Measurements from ENCODE around the gene CCM2.

The CCM2 gene

GRCh38 chr7:45065031-45065995 lies 65.3 kb downstream of the CCM2 start:
- DNase-seq (ENCODE audit: low read depth), result no peak

DNA sequence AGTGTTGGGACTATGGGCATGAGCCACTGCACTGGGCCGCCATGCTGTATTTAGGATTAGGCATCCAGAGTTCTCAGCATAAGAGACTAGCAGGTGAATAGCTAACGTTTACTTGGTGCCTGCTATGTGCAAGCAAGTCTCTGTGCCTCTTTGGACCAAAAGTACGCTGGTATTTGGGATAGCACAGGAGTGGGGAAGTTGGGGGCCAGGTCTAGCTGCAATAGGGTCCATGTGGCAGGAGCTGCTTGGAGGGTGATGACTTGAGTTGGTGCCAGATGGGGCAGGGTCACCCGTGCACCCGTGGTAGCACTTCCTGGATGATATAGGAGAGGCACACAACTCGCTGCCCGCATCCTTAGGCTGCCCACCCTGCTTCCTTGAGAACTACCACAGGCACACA lies 66.4 kb downstream of the CCM2 start:
- no peak for DNase-seq (ENCODE audit: low read depth)

DNA sequence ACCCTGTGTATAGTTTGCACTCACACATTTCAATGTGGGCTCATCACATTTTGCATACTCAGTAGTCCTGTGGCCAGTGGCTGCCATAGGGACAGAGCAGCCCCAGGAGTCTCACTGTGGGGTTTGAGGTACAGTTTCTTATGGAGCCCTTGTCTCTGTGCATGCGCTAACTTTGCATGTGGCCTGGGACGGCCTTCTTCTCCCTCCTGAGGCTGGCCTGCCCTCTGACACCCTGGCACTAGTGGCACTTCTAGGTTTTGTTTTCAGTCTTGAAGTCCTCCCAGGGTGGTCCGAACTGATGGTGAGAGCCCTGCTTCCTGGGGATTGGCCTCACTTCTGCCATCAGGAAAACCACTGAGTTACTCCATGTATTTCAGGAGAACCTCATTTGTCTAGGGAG lies 67.6 kb downstream of the CCM2 start:
- no peak for DNase-seq (ENCODE audit: low read depth)

DNA sequence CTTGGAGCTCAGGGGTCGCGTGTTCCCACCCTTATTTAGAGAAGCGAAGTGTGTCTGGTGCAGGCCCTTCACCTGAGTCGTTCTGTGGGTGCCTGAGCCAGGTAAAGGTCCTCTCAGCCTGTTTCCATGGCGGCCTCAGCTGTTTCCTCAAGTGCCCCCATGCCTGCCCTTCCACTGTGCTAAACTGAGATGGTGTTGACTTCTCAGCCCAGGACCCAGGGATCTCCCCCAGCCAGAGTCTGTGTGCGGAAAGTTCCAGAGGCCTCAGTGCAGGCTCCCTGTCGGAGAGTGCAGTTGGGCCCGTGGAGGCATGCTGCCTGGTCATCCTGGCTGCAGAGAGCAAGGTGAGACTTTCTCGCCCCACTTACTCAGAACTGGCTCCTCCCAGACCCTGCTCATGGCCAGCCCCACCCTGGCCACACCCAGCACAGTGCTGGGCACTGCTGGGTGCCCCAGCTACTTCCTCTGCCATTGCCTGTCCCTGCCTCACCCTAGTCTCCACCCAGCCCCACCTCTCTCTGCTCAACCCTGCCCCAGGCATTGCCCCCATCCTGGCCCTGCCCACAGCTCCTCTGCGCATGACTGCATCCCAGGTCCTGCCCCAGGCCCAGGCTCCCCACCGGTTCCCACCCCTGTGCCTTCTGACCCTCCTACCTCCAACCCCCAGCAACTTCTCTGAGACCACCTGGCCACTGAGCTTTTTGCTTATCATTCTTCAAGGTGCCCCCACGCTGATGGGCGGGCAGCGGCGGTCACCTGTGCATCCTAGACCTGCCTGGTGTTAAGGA lies 68.4 kb downstream of the CCM2 start:
- no peak for DNase-seq (ENCODE audit: low read depth)

DNA sequence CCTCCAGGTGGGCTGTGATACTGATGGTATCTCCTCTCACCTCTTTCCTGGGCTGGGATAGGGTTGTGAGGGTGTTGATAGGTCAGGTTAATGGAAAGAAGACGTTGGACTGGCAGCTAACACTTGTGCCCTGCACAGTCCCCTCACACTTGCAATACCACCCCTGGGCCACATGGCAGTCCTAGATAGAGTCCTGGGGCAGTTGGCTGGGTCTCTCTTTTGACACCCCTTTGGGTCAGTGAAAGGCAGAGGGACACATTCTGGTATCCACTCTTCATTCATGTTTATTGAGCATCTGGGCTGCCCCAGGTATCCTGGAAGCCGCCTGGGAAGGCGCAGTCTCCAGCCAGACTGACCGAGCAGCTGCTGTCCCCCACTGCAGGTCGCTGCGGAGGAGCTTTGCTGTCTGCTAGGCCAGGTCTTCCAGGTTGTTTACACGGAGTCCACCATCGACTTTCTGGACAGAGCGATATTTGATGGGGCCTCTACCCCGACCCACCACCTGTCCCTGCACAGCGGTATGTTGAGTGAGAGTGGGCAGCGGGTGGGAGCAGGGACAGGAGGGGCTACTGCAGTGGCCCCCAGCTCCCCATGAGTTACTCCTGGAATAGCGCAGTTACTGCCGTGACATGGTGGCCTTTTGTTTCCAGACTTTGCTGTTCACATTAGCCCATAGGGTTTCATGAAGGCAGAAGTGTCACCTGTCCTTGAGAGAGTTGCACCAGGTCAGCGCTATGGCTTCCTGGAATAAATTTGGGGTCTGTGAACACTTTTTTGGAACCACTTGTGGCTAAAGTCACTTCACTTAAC lies 69.6 kb downstream of the CCM2 start:
- DNase-seq (ENCODE audit: low read depth), result no peak

GRCh38 chr7:45070254-45070642 lies 70.2 kb downstream of the CCM2 start:
- DNase-seq (ENCODE audit: low read depth), result no peak

- DNase-seq (ENCODE audit: low read depth), result no peak
These were observed 71.5 kb downstream of the CCM2 start for GRCh38 chr7:45071528-45071927.

DNA sequence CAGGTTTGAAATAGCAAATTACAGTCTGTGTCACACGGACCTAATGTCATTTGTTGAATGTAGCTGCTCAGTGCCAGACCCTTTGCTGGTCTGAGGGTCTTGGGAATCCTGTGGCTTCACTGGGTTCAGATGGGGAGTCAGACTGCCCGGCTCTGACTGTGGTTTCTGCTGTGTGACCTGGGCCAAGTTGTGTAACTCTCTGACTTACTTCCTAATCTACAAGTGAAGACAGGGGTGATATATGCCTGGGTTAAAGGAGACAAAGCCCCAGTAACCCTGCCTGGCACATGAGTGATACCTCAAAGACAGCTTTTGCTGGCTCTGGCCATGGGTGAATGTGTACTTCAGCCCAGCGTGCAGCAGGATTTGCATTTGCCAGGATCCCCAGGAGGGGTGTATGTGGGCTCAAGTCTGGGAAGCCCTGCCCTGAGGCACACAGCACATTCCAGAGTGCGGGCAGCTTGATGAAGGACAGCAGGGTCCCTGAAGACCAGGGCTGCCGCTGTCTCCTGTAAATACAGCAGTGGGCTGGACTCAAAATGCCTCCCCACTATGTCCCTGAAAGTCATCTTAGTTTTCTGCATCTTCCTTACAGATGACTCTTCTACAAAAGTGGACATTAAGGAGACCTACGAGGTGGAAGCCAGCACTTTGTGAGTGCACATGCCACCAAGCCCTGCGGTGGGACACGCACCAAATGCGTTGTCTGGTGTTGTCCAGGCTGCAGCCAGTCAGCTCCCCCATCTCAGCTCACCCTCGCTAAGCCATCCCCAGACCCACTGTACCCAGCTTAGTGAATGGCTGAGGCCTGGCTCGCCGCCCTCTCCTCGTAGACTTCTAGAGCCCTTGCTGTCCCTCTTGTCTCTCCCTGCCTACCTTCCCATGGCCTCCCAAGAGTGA lies 72.4 kb downstream of the CCM2 start:
- DNase-seq (ENCODE audit: low read depth), result no peak

DNA sequence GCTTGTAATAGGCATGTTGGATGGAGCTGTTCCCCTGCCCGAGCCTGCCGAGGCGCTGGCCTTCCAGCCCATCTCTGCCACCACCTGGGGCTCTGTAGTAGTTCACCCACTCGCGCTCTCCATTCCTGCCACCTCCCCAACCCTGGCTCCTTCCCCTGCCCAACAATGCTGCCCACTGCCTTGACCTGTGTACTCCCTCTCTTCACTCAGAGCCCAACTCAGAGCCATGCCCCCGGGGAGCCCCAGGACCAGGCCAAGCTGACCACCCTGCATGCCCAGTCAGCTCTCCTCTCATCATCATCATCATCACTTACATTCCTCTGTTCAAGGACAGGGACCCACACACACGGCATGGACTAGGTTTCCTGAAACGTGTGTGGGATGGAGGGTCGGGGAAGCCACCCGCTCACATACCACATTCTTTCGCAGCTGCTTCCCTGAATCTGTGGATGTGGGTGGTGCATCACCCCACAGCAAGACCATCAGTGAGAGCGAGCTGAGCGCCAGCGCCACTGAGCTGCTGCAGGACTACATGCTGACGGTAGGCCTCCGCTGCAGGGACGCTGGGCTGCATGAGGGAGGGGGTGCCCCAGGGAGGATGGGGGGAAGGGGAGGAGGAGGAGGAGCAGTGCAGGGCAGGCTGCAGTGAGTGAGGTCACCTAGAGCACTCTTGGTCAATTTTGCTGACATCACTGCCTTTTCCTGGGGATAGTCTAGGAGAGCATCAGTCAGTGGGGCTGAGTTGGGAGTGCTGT lies 73.2 kb downstream of the CCM2 start:
- DNase-seq (ENCODE audit: low read depth), result no peak

GRCh38 chr7:45073786-45074527 lies 74.0 kb downstream of the CCM2 start:
- DNase-seq (ENCODE audit: low read depth), result no peak

- no peak for DNase-seq (ENCODE audit: low read depth)
These were observed 74.7 kb downstream of the CCM2 start for GRCh38 chr7:45074528-45075354.

DNA sequence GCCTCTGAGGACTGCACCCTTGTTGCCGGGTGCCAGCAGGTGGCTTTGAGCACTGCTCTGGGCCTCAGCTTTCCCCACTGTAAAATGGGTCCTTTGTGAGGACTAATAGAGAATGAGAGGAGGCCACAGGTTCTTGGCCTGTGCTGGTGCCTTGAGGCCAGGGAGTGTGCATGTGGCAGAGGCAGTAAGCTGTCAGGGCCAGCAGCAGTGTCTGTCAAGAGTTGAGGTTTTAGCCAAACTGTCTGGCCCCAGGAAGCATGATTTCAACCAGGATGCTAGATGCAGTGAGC lies 75.3 kb downstream of the CCM2 start:
- no peak for DNase-seq (ENCODE audit: low read depth)

DNA sequence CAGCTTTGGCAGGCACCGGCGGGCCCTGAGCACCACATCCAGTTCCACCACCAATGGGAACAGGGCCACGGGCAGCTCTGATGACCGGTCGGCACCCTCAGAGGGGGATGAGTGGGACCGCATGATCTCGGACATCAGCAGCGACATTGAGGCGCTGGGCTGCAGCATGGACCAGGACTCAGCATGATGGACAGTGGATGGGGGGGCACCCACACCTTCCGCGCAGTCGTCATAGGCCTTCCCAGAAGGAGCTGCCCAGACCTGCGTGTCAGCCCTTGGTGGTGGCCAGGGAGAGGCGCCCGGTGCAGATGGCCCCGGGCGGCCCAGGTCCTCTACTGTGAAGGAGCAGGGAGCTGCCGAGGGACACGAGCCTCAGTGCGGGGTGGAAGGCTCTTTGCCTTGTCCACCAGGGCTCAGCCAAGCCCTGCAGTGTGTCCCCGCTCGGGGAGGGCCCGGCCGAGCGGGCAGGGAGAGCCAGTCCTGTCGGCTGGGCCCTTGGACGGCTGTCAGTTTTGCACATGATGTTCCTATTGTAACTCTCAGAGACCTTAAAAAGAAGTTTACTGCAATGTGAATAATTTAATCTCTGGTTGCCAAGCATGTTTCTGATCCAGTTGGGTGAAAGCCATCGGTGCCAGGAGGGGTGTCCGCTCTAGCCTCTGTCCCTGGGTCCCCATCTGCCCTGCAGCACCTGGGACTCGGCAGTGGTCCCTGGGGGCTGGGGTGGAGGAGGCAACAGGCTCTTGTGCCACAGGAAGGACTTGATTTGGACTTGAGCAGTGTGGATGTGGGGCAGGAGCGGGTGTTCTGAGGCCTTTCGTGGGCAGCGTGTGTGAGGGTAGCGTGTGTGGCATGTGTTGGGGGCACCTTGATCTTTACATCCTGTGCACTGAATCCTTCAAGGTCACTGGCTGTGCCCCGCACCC lies 76.1 kb downstream of the CCM2 start:
- DNase-seq (ENCODE audit: low read depth), result no peak

DNA sequence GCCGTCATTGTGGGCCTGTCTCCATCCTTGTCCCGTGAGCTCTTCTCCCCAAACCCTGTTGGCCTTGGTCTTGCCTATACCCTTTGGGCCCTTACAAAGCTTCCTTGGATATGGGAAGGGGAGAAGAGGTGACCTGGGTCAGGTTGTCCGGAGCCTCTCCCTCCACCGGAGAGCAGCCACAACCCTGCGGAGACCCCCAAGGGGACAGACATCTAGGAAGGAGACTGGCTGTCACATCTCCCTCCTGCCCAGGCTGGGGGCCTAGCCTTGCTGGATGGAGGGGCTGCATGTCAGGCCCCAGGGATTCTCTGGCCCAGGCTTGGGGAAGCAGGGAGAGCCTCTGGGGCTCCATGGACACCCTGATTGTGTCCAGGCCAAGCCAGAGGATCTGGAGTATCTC lies 76.9 kb downstream of the CCM2 start:
- DNase-seq (ENCODE audit: low read depth), result no peak

DNA sequence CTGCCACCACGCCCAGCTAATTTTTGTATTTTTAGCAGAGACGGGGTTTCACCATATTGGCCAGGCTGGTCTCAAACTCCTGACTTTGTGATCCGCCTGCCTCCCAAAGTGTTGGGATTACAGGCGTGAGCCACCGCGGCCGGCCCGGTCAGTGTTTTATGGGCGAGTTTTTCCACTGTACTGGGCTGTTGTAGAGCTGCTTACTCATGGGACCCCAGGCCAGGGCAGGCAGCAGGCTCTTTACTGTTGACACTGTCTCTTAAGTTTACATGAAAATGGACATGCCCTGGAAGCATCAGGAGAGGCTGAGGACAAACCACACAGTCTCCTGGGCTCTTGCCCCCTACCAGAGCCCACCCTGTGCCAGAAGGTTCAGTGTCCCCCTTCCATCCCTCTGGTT lies 77.6 kb downstream of the CCM2 start:
- DNase-seq (ENCODE audit: low read depth), result no peak

- DNase-seq (ENCODE audit: low read depth), result no peak
These were observed 78.2 kb downstream of the CCM2 start for GRCh38 chr7:45078125-45078681.

DNA sequence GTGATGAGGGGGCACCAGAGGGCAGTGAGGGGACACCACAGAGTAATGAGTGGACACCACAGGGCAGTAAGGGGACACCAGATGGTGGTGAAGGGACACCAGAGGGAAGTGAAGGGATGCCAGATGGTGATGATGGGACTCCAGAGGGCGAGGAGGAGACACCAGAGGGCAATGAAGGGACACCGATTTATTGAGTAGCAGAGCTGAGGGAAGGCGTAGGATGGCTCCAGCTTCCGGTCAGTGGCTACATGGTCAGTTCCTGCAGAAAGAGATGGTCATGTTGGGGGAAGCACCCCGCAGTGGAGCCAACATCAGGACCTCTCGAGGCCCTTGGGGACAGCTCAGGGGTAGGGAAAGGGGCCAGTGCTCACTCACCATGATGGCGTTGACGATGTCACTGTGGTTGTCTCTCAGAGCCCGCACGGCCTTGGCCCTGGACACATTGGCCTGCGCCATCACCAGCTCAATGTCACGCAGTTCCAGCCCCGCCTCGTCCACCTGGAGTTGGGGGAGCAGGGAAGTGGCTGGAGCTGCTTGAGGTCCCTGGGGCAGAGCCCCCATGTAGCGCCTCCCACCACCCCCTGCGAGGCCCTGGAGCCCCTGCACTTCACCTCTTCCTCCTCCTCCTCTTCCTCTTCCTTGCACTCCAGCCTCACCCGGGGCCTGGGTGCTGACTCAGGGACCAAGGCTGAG lies 80.4 kb downstream of the CCM2 start:
- DNase-seq (ENCODE audit: low read depth), result no peak
